Measurements from ENCODE around the gene REV3L.
"Not testable (repeated sequence)": the region's sequence is repeated elsewhere in the genome, so short reads cannot be mapped to it uniquely, and the experiment has no call there.

Gene REV3L

DNA sequence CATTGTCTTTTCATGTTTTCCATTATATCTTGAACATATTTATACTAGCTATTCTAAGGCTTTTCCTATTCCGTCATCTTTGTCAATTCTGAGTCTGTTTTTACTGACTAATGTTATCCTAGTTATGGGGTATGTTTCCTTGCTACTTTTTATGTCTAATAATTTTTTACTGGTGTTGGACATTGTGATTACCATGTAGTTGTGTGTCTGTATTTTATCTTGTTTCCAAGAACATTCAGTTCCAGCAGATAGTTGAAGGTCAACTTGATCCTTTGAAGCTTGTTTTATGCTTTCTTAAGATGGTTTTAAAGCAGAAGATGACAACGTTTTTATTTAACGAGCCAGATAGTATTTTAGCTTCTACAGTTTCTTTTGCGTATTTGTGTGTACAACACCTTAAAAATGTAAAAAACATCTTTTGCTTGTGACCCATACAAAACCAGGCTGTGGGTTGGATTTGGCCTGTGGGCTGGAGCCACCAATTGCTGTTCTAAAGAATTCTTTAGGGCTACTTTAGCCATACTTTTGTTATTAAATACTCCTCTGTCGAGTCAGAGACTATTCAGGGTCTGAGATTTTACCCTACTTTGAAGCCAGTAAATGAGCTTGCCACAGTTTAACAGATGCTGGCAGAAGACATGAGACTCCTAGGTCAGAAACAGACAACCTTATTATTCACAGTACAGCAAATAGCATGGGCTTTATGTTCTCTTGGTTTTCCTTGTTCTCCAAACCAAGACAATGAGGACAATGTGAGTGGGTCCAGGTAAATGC lies 38.7 kb upstream of the REV3L start:
- H3K9me3 ChIP-seq (ENCODE audit: control insufficient read depth, low read length) = peaks cover 3% of the 10 kb centered on the region
- no peak overlapping the region for H3K4me3 ChIP-seq (ENCODE audit: extremely low read depth, insufficient read depth, low read length, poor library complexity, severe bottlenecking)
- H3K27ac ChIP-seq (ENCODE audit: low read depth, low read length, severe bottlenecking) = no peak overlapping the region
- peaks cover 6% of the 10 kb centered on the region for H3K4me1 ChIP-seq (ENCODE audit: control insufficient read depth, insufficient read depth, low read length, poor library complexity, severe bottlenecking)
- 94 to 100% methylated on average over 1 to 2 of the region's 5 CpGs for WGBS, 2 experiments (ENCODE audit: insufficient coverage in 2 of 2)
- peaks cover 4% of the 10 kb centered on the region for H3K36me3 ChIP-seq (ENCODE audit: control insufficient read depth, insufficient read depth, low read length)

DNA sequence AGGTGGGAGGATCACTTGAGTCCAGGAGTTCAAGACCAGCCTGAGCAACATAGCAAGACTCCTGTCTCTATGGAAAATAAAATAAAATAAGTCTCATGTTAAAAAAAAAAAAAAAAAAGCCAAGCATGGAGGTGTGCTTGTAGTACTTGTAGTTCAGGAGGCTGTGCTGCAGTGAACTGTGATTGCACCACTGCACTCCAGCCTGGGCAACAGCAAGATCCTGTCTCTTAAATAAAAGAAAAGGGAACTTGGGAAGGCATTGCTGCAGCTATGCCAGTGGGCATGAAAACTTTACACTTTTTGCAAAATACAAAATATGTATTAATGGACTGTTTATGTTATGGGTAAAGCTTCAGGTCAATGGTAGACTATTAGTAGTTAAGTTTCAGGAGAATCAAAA lies 37.5 kb upstream of the REV3L start:
- no peak overlapping the region for H3K4me3 ChIP-seq (ENCODE audit: extremely low read depth, insufficient read depth, low read length, poor library complexity, severe bottlenecking)
- H3K27ac ChIP-seq (ENCODE audit: low read depth, low read length, severe bottlenecking) = no peak overlapping the region
- peaks cover 6% of the 10 kb centered on the region for H3K4me1 ChIP-seq (ENCODE audit: control insufficient read depth, insufficient read depth, low read length, poor library complexity, severe bottlenecking)
- peaks cover 4% of the 10 kb centered on the region for H3K36me3 ChIP-seq (ENCODE audit: control insufficient read depth, insufficient read depth, low read length)
- peaks cover 3% of the 10 kb centered on the region for H3K9me3 ChIP-seq (ENCODE audit: control insufficient read depth, low read length)

DNA sequence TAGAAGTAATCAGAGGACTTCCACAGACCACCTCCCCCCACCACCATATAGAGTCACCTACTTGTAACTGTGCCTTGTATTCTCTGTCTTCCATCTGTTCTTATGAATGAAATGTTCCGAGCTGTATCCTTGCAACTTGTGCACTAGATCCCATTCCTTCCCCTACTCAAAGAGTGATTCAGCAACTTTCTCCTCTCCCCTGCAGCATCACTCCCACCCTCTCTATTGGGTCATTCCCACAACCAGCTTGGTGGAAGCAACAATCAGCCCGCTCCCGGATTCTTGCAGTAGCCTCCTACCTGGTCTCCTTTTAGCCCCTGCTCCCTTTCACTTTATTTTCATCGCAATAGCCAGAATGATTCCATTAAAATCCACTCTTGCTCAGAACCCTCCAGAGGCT lies 34.9 kb upstream of the REV3L start:
- H3K27ac ChIP-seq (ENCODE audit: low read depth, low read length, severe bottlenecking) = no peak overlapping the region
- H3K4me3 ChIP-seq (ENCODE audit: extremely low read depth, insufficient read depth, low read length, poor library complexity, severe bottlenecking) = no peak overlapping the region
- H3K36me3 ChIP-seq (ENCODE audit: control insufficient read depth, insufficient read depth, low read length) = peaks cover 4% of the 10 kb centered on the region
- H3K4me1 ChIP-seq (ENCODE audit: control insufficient read depth, insufficient read depth, low read length, poor library complexity, severe bottlenecking) = peaks cover 6% of the 10 kb centered on the region
- 78 to 85% methylated on average over 3 to 4 of the region's 4 CpGs for WGBS, 2 experiments (ENCODE audit: insufficient coverage in 2 of 2)
- peaks cover 3% of the 10 kb centered on the region for H3K9me3 ChIP-seq (ENCODE audit: control insufficient read depth, low read length)

DNA sequence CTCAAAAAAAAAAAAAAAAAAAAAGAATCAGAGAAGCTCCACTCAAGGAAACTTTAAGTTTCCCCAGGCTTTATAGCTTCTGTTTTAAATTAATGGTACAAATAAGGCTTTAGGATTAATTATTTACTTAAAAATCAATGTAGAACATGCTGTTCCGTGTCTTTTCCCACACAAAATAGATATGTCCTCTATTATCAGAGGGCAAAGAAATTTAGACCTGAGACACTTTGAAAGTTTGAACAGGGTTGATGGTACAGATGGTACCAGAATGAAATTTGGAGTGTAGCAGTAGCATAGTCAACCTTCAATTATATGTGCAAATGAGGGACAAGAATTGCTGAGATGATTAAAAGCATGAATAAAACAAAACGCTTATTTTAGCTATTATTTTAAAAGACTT lies 32.2 kb upstream of the REV3L start:
- Histone ChIP-seq H3K36me3 (ENCODE audit: control insufficient read depth, insufficient read depth, low read length) (peaks cover 8% of the 10 kb centered on the region), H3K9me3 (ENCODE audit: control insufficient read depth, low read length) (no peaks in the 10 kb centered on the region), H3K4me3 (ENCODE audit: extremely low read depth, insufficient read depth, low read length, poor library complexity, severe bottlenecking) (no peak overlapping the region), H3K4me1 (ENCODE audit: control insufficient read depth, insufficient read depth, low read length, poor library complexity, severe bottlenecking) (no peaks in the 10 kb centered on the region), H3K27ac (ENCODE audit: low read depth, low read length, severe bottlenecking) (no peak overlapping the region)
- WGBS, 2 experiments (ENCODE audit: insufficient coverage in 2 of 2) = no CpG with 5 or more reads among the region's 2 CpGs

DNA sequence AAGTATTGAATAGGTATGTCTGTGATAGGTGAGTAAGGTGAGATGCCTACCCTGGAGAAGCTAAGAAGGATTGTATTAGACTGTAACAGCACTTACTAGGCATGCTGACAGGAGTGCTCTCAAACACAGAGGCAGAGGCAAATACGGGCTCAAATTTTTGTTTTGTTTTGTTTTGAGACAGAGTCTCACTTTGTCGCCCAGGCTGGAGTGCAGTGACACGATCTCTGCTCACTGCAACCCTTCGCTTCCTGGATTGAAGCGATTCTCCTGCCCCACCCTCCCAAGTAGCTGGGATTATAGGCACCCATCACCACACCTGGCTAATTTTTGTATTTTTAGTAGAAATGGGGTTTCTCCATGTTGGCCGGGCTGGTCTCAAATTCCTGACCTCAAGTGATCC lies 31.5 kb upstream of the REV3L start:
- H3K4me1 ChIP-seq (ENCODE audit: control insufficient read depth, insufficient read depth, low read length, poor library complexity, severe bottlenecking); H3K27ac ChIP-seq (ENCODE audit: low read depth, low read length, severe bottlenecking); H3K9me3 ChIP-seq (ENCODE audit: control insufficient read depth, low read length); H3K4me3 ChIP-seq (ENCODE audit: extremely low read depth, insufficient read depth, low read length, poor library complexity, severe bottlenecking); H3K36me3 ChIP-seq (ENCODE audit: control insufficient read depth, insufficient read depth, low read length): not testable (repeated sequence)
- 95 to 98% methylated on average over 2 to 5 of the region's 6 CpGs for WGBS, 2 experiments (ENCODE audit: insufficient coverage in 2 of 2)

DNA sequence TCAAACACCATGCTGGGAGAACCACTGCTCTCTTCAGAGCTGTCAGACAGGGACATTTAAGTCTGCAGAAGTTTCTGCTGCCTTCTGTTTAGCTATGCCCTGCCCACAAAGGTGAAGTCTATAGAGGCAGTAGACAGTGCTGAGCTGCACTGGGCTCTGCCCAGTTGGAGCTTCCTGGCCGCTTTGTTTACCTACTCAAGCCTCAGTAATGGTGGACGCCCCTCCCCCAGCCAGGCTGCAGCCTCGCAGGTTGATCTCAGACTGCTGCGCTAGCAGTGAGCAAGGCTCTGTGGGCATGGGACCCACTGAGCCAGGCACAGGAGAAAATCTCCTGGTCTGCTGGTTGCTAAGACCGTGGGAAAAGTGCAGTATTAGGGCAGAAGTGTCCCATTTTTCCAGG lies 24.2 kb upstream of the REV3L start:
- peaks cover 13% of the 10 kb centered on the region for H3K36me3 ChIP-seq (ENCODE audit: control insufficient read depth, insufficient read depth, low read length)
- 82 to 90% methylated on average over 5 of the region's 5 CpGs for WGBS, 2 experiments (ENCODE audit: insufficient coverage in 2 of 2)
- not testable (repeated sequence) for H3K9me3 ChIP-seq (ENCODE audit: control insufficient read depth, low read length); H3K27ac ChIP-seq (ENCODE audit: low read depth, low read length, severe bottlenecking); H3K4me1 ChIP-seq (ENCODE audit: control insufficient read depth, insufficient read depth, low read length, poor library complexity, severe bottlenecking); H3K4me3 ChIP-seq (ENCODE audit: extremely low read depth, insufficient read depth, low read length, poor library complexity, severe bottlenecking)

DNA sequence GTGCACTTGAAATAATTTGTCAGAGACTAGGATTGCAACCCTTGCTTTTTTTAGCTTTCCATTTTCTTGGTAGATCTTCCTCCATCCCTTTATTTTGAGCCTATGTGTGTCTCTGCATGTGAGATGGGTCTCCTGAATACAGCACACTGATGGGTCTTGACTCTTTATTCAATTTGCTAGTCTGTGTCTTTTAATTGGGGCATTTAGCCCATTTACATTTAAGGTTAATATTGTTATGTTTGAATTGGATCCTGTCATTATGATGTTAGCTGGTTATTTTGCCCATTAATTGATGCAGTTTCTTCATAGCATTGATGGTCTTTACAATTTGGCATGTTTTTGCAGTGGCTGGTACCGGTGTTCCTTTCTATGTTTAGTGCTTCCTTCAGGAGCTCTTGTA lies 22.5 kb upstream of the REV3L start:
- not testable (repeated sequence) for H3K27ac ChIP-seq (ENCODE audit: low read depth, low read length, severe bottlenecking); H3K9me3 ChIP-seq (ENCODE audit: control insufficient read depth, low read length); H3K4me3 ChIP-seq (ENCODE audit: extremely low read depth, insufficient read depth, low read length, poor library complexity, severe bottlenecking); H3K4me1 ChIP-seq (ENCODE audit: control insufficient read depth, insufficient read depth, low read length, poor library complexity, severe bottlenecking)
- WGBS, 2 experiments (ENCODE audit: insufficient coverage in 2 of 2) = no CpG with 5 or more reads among the region's 1 CpG
- H3K36me3 ChIP-seq (ENCODE audit: control insufficient read depth, insufficient read depth, low read length) = peaks cover 11% of the 10 kb centered on the region

DNA sequence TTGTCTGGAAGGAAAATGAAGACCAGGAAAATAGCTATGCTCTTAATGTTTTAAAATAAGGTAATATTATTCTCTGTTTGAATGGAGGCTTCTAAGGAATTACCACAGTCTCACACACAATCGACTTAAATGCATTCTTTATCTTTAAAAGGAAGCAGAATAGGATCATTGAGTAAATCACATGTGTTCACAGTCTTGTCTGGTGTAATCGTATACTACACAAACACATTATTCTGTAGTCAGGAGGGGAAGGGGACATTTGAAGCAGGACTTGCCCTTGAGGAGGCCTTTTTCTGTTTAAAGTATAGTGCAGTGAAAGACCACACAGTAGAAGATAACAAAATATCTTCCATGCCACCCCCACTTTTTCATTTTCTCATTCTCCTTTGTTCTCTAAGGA lies 20.6 kb upstream of the REV3L start:
- Histone ChIP-seq H3K4me1 (ENCODE audit: control insufficient read depth, insufficient read depth, low read length, poor library complexity, severe bottlenecking) (peaks cover 7% of the 10 kb centered on the region), H3K9me3 (ENCODE audit: control insufficient read depth, low read length) (no peaks in the 10 kb centered on the region), H3K4me3 (ENCODE audit: extremely low read depth, insufficient read depth, low read length, poor library complexity, severe bottlenecking) (no peak overlapping the region), H3K36me3 (ENCODE audit: control insufficient read depth, insufficient read depth, low read length) (peaks cover 7% of the 10 kb centered on the region), H3K27ac (ENCODE audit: low read depth, low read length, severe bottlenecking) (peak overlapping the region; percentile 60)
- no CpG with 5 or more reads among the region's 2 CpGs for WGBS, 2 experiments (ENCODE audit: insufficient coverage in 2 of 2)

DNA sequence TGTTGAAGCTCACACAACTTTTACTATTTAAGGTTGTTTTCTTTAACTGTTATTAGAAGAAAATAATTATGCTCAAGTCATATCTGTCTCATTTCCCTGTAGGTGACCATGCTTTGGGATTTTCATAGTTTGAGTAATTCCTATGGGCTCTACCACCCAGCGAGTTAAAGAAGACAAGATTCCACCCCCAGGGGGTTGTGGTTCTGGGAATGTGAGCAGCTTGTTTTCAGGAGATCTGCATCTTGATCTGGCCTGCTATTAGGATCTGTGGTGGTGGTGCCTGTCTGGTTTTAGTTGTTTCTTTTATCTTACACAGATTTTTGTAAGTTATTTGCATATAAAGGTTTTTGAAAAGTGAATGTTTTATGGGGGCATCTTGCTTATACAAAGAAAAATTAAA lies 20.2 kb upstream of the REV3L start:
- no peak overlapping the region for H3K4me3 ChIP-seq (ENCODE audit: extremely low read depth, insufficient read depth, low read length, poor library complexity, severe bottlenecking)
- WGBS, 2 experiments (ENCODE audit: insufficient coverage in 2 of 2) = 50% methylated on average over 1 of the region's 1 CpG; no CpG with 5 or more reads in 1 of the 2 experiments
- H3K4me1 ChIP-seq (ENCODE audit: control insufficient read depth, insufficient read depth, low read length, poor library complexity, severe bottlenecking) = peaks cover 7% of the 10 kb centered on the region
- peaks cover 7% of the 10 kb centered on the region for H3K36me3 ChIP-seq (ENCODE audit: control insufficient read depth, insufficient read depth, low read length)
- H3K9me3 ChIP-seq (ENCODE audit: control insufficient read depth, low read length) = no peaks in the 10 kb centered on the region
- peak overlapping the region; percentile 60 for H3K27ac ChIP-seq (ENCODE audit: low read depth, low read length, severe bottlenecking)

DNA sequence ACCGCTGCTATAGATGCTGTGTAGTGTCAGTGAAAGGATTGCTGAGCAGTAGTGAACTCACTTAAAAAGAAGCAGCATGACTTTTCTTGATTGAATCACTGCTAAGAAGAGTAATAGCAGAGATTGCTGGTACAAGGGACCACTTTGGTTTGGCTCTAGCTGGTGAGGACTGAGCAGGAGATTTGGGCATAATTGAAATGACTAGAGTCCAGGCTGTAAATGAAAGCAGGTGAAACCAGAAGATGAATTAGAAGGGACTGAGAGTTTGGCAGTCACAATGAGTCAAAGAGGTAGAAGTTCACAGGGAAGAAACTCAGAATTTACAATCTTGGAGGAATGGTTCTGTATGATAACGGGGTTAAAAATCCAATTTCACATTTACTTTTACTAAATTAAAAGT lies 19.1 kb upstream of the REV3L start:
- Histone ChIP-seq H3K36me3 (ENCODE audit: control insufficient read depth, insufficient read depth, low read length) (peaks cover under 1% of the 10 kb centered on the region), H3K4me3 (ENCODE audit: extremely low read depth, insufficient read depth, low read length, poor library complexity, severe bottlenecking) (no peak overlapping the region), H3K27ac (ENCODE audit: low read depth, low read length, severe bottlenecking) (no peak overlapping the region), H3K9me3 (ENCODE audit: control insufficient read depth, low read length) (no peaks in the 10 kb centered on the region), H3K4me1 (ENCODE audit: control insufficient read depth, insufficient read depth, low read length, poor library complexity, severe bottlenecking) (peaks cover 7% of the 10 kb centered on the region)
- WGBS, 2 experiments (ENCODE audit: insufficient coverage in 2 of 2) = 100% methylated on average over 1 of the region's 2 CpGs

DNA sequence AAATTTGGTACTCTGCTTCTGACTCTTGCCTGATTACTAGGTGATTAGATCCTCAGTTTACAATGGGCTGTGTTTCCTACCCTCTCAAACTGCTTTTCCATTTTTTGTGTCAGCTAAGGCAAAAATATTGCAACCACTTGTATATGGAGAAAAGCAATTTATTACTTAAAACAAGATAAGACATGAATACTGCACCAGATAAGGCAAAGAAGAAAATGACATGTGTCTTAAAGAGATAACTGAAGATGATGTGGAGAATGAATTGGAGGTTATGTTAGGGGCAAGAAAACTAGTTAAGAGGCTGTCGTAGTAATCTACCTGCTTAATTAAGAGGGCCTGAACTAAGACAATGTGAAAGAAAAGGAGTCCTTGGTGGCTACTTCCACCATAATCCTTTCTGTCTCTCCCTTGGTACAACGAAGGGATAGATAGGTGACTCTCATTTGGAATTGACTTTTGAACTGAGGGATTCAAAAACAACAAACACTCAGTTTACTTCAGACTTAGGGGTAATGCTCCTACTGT lies 16.3 kb upstream of the REV3L start:
- no peaks in the 10 kb centered on the region for H3K9me3 ChIP-seq (ENCODE audit: control insufficient read depth, low read length)
- no peak overlapping the region for H3K4me3 ChIP-seq (ENCODE audit: extremely low read depth, insufficient read depth, low read length, poor library complexity, severe bottlenecking)
- H3K36me3 ChIP-seq (ENCODE audit: control insufficient read depth, insufficient read depth, low read length) = no peaks in the 10 kb centered on the region
- no peak overlapping the region for H3K27ac ChIP-seq (ENCODE audit: low read depth, low read length, severe bottlenecking)
- peaks cover 7% of the 10 kb centered on the region for H3K4me1 ChIP-seq (ENCODE audit: control insufficient read depth, insufficient read depth, low read length, poor library complexity, severe bottlenecking)
- 100% methylated on average over 1 of the region's 2 CpGs for WGBS, 2 experiments (ENCODE audit: insufficient coverage in 2 of 2)
